ENCODE data around the gene CDCP2. TPM values are rescaled to one million over a fixed set of nuclear protein-coding genes. Genes with fewer than 3 reads are reported as not detected.
"Not testable (repeated sequence)": the region's sequence is repeated elsewhere in the genome, so short reads cannot be mapped to it uniquely, and the experiment has no call there.

CDCP2 gene
- total RNA-seq, 1 experiment from 2014 or later: not detected

- no peak for DNase-seq (ENCODE audit: low spot score)
- in situ Hi-C loops (cut with HindIII; ENCODE audit: low sequenced_read_pairs): no loop called here
Measured at GRCh38 chr1:54103414-54103813, 49.4 kb downstream of the CDCP2 start.

- in situ Hi-C loops (cut with HindIII; ENCODE audit: low sequenced_read_pairs): no loop called here
- no peak for DNase-seq (ENCODE audit: low spot score)
Measured at GRCh38 chr1:54100500-54100899, 52.3 kb downstream of the CDCP2 start.

GRCh38 chr1:54099061-54099610, 53.7 kb downstream of the CDCP2 start:
- in situ Hi-C loops (cut with HindIII; ENCODE audit: low sequenced_read_pairs): no loop called here
- DNase-seq (ENCODE audit: low spot score): no peak

- in situ Hi-C loops (cut with HindIII; ENCODE audit: low sequenced_read_pairs): no loop called here
- DNase-seq (ENCODE audit: low spot score): no peak
Measured at GRCh38 chr1:54096877-54097240, 55.9 kb downstream of the CDCP2 start.

GRCh38 chr1:54096227-54096876, 56.4 kb downstream of the CDCP2 start:
- in situ Hi-C loops (cut with HindIII; ENCODE audit: low sequenced_read_pairs): no loop called here
- DNase-seq (ENCODE audit: low spot score): no peak

- in situ Hi-C loops (cut with HindIII; ENCODE audit: low sequenced_read_pairs): no loop called here
Measured at GRCh38 chr1:54095546-54096226, 57.1 kb downstream of the CDCP2 start.

GRCh38 chr1:54094730-54095105, 58.1 kb downstream of the CDCP2 start:
- in situ Hi-C loops (cut with HindIII; ENCODE audit: low sequenced_read_pairs): not testable (repeated sequence)

More at GRCh38 chr1:54095546-54096226, 57.1 kb downstream of the CDCP2 start:
- DNase-seq (ENCODE audit: low spot score): no peak

GRCh38 chr1:54094001-54094729, 58.6 kb downstream of the CDCP2 start:
- DNase-seq (ENCODE audit: low spot score): no peak
- in situ Hi-C loops (cut with HindIII; ENCODE audit: low sequenced_read_pairs): no loop called here

More at GRCh38 chr1:54094730-54095105, 58.1 kb downstream of the CDCP2 start:
- not testable (repeated sequence) for DNase-seq (ENCODE audit: low spot score)

- no peak for DNase-seq (ENCODE audit: low spot score)
- in situ Hi-C loops (cut with HindIII; ENCODE audit: low sequenced_read_pairs): no loop called here
Measured at GRCh38 chr1:54091666-54092065, 61.1 kb downstream of the CDCP2 start.

GRCh38 chr1:54088385-54088784, 64.4 kb downstream of the CDCP2 start:
- no peak for DNase-seq (ENCODE audit: low spot score)

GRCh38 chr1:54086754-54087153, 66.0 kb downstream of the CDCP2 start:
- in situ Hi-C loops (cut with HindIII; ENCODE audit: low sequenced_read_pairs): no loop called here
- DNase-seq (ENCODE audit: low spot score): no peak

More at GRCh38 chr1:54088385-54088784, 64.4 kb downstream of the CDCP2 start:
- in situ Hi-C loops (cut with HindIII; ENCODE audit: low sequenced_read_pairs): no loop called here

GRCh38 chr1:54084794-54085193, 68.0 kb downstream of the CDCP2 start:
- no peak for DNase-seq (ENCODE audit: low spot score)
- in situ Hi-C loops (cut with HindIII; ENCODE audit: low sequenced_read_pairs): no loop called here

Other genes starting within 250 kb of the CDCP2 start
- 38.3 and 56.6 TPM in 2 replicates for gene IFT25, start 207.3 kb downstream of the CDCP2 start, total RNA-seq (2014; rRNA removed; shearing (Covaris generic))
- 60.4 and 94.7 TPM in 2 replicates for gene LRRC42, start 206.7 kb downstream of the CDCP2 start, total RNA-seq (2014; rRNA removed; shearing (Covaris generic))
- gene LDLRAD1, start 134.8 kb downstream of the CDCP2 start, total RNA-seq (2014; rRNA removed; shearing (Covaris generic)): not detected in 2 replicates
- 125 and 126 TPM in 2 replicates for gene TMEM59, start 99.8 kb downstream of the CDCP2 start, total RNA-seq (2014; rRNA removed; shearing (Covaris generic))
- gene TCEANC2, start 99.4 kb downstream of the CDCP2 start, total RNA-seq (2014; rRNA removed; shearing (Covaris generic)): 3.0 and 5.7 TPM in 2 replicates
- 5.5 and 6.2 TPM in 2 replicates for gene CYB5RL, start 47.0 kb upstream of the CDCP2 start, total RNA-seq (2014; rRNA removed; shearing (Covaris generic))
- gene MRPL37, start 47.2 kb upstream of the CDCP2 start, total RNA-seq (2014; rRNA removed; shearing (Covaris generic)): 190 and 218 TPM in 2 replicates

All from G401 (cell line).